T-helper 2 cell treated with Interferon-gamma antibody and Interleukin-4, amounts not matched to agents 100 ng/mL and 5 ng/mL, for 36 hours (primary cell): ENCODE data around the gene NOLC1. TPM values are rescaled to one million over a fixed set of nuclear protein-coding genes. Genes with fewer than 3 reads are reported as not detected.

Experiments
- intact Hi-C: fragments of 100-400 bp; cut with micrococcal nuclease; formaldehyde crosslinking; loops from one replicate; pipeline ENCODE4 v1.15.1; 2023
- total RNA-seq: library from RNA; stranded (reverse); gene quantifications from 2 replicates; pipeline ENCODE4 v1.2.3, GENCODE V29; 2022

The NOLC1 gene
- total RNA-seq: 109 and 117 TPM in 2 replicates

DNA sequence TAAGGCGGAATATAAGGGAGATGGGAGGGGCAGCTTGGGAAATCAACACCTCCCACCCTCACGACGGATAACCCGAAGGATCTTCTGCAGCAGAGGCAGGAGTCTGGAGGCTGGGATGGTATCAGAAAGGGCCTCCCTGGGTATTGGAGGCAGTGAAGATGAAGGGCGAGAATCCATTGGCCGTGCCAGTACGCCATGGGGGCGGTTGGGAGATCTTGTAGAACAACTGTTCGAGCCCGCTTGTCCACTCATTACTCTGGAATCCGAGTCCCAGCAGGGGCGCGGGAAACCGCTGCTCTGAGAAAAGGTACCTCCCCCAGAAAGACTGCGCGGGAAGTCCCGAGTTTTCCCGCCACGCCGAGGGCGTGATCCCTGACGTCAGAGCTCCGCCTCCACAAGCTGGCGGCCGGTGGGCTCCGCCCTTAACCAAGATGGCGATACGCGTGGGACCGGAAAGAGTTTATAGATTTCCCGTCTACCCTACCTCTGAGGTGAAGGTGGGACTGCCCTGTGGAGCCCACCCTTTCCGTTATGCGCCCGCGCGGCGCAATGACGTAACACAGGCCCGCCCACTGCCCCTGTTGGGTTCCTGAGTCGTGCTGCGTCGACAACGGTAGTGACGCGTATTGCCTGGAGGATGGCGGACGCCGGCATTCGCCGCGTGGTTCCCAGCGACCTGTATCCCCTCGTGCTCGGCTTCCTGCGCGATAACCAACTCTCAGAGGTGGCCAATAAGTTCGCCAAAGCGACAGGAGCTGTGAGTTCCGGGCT lies at the start of gene NOLC1:
NOLC1 (plus strand) TSS at position 616 of the 771 bp plus-strand sequence; CDS start at position 638, 22 bp downstream.
- intact Hi-C loops: loop anchor here (1.0 to 2.0 kb wide), 13 partner anchors 20 to 1216 kb away; partner anchors contain the start of genes ACTR1A, ARMH3, CUEDC2 and GBF1

DNA sequence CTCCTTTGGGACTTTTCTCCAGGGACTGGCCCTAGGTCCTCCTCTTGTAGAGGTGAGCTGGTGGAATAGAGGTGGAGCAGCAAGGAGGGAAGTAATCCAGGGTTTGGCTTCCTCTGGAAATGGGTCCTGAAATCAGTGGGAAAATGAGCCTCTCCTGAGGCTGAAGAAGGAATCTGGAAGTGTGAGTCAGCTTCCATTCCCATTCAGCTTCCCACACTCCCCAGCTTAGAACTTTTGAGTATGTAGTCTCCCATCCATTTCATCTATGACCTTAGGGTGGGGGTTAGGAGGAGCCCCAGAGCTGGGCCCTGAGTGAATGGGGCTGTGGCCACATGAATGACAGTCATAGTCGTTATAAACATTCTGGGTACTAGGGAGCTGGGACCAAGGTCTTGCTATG lies 49.8 kb upstream of the NOLC1 start:
- intact Hi-C loops: no loop called here

DNA sequence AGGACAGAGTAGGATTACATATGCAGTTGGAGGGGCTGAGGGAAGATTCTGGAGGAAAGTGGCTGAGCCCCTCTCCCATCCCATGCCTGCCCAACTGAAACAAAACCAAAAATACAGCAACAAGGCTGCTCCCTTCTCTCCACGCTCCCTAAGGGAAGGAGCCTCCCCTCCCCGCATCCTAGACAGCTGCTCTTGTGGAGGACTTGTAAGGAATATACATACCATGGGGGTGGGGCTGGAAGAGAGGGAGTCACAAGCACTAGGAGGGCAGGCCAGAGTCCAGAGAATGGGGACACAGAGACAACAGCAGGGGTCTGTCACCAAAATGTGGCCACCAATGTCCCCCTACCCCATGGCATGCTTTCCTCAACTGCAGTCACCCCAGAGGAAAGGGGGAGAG lies 45.2 kb upstream of the NOLC1 start:
- intact Hi-C loops: no loop called here

GRCh38 chr10:102109166-102110116 lies 42.7 kb upstream of the NOLC1 start:
- intact Hi-C loops: no loop called here

DNA sequence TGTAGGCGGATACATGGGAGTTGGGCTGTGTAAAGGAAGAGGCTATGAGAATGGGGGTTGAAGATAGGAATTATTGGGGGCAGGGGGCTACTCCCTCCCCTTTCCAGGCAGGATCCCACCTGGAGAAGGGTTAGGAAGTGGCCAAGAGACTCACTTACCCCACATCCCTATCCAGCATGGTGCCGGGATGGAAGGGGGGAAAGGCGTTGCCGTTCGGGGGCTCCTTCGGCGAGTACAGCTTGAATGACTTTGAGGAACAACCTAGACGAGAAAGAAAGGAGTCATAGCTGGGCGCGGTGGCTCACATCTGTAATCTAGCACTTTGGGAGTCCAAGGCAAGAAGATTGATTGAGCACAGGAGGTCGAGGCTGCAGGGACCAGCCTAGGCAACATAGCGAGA lies 40.9 kb upstream of the NOLC1 start:
- intact Hi-C loops: no loop called here

GRCh38 chr10:102112210-102112817 lies 39.9 kb upstream of the NOLC1 start:
- intact Hi-C loops: no loop called here

DNA sequence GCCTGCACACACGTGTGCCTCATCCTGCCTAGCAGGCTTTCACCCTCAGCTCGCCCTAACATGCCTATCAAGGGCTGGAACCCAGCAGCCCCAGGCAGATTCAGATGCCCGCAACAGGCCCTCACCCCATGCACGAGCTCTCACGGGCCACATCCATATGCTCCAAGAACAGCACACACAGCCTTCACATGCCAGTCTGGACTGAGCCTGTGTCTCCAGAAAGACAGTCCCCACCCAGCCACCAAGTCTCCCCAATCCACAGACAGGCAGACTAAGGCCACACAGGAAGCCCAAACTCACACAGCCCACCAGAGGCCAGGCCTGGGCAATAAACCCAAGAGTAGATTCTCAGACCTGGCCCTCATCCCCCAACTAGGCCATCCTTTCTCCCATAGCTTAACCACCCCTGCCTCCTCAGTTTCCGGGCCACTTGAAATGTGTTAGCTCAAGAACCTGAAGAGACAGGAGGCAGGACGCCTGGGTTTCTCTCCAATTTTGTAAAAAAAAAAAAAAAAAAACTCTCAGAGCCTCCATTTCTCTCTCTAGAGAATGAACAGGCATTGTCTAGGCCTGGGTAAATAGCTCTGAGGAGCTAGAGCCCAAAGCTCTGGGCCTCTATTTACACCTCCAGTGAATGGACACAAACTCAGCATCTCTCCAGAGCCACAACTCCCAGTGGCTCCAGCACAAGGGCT lies 38.8 kb upstream of the NOLC1 start:
- intact Hi-C loops: no loop called here

DNA sequence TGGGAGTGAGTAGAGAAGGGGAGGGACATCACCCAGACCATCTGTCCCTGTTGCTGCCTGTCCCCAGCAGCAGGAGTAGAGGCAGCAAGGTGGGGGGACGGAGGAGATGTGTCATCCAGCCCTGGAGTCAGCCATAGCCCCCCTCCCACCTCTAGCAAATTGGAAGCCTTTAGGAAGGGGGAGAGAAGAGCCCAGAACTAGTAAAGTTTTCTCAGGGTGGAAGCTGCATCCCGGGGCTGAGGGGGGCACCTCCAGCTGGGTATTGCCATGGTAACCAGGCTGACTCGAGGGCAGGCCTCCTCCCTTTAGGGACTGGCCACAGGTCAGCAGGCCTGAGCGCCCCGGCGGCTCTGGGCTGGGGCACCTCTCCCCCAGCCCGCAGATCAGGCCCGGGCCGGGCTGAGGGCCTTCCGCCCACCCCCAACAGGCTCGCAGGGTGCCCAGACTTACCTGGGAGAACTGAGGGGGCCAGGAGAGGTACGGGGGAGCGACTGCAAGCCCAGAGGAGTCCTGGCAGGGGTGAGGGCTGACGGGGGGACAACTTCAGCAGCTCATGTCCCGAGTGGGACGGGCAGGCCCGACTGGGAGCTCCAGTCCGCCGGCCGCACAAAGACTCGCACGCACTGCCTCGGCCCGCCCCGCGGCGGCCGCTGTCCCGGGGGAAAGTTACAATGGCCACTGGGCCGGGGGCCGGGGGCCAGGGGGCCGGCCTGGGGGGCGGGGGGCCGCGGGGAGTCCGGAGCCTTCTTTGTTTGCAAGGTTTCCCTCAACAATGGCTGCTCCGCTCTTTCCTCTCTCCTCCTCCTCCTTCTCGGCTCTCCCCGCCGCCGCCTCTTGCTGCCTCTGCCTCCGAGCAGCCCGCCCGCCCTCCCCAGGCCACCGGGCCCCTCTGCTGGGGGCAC lies 38.0 kb upstream of the NOLC1 start:
- intact Hi-C loops: loop anchor here (1.0 kb wide), 1 partner anchor 38 kb away; the partner anchor contains the start of gene NOLC1

GRCh38 chr10:102114861-102115618 lies 37.1 kb upstream of the NOLC1 start:
- intact Hi-C loops: loop anchor here (1.0 to 5.0 kb wide), 5 partner anchors 17 to 387 kb away; partner anchors contain the start of genes ACTR1A, HPS6, NOLC1 and SUFU

GRCh38 chr10:102115775-102116174 lies 36.4 kb upstream of the NOLC1 start:
- intact Hi-C loops: loop anchor here (1.0 to 5.0 kb wide), 4 partner anchors 17 to 387 kb away; partner anchors contain the start of genes ACTR1A, HPS6 and SUFU

GRCh38 chr10:102116656-102117055 lies 35.5 kb upstream of the NOLC1 start:
- intact Hi-C loops: loop anchor here (5.0 kb wide), 3 partner anchors 49 to 386 kb away; partner anchors contain the start of genes ACTR1A, HPS6 and SUFU

GRCh38 chr10:102117391-102118159 lies 34.6 kb upstream of the NOLC1 start:
- intact Hi-C loops: loop anchor here (5.0 kb wide), 3 partner anchors 50 to 385 kb away; partner anchors contain the start of genes ACTR1A, HPS6 and SUFU

- intact Hi-C loops: loop anchor here (5.0 kb wide), 3 partner anchors 52 to 383 kb away; partner anchors contain the start of genes ACTR1A, HPS6 and SUFU
These were observed 33.3 kb upstream of the NOLC1 start for GRCh38 chr10:102118867-102119266.

DNA sequence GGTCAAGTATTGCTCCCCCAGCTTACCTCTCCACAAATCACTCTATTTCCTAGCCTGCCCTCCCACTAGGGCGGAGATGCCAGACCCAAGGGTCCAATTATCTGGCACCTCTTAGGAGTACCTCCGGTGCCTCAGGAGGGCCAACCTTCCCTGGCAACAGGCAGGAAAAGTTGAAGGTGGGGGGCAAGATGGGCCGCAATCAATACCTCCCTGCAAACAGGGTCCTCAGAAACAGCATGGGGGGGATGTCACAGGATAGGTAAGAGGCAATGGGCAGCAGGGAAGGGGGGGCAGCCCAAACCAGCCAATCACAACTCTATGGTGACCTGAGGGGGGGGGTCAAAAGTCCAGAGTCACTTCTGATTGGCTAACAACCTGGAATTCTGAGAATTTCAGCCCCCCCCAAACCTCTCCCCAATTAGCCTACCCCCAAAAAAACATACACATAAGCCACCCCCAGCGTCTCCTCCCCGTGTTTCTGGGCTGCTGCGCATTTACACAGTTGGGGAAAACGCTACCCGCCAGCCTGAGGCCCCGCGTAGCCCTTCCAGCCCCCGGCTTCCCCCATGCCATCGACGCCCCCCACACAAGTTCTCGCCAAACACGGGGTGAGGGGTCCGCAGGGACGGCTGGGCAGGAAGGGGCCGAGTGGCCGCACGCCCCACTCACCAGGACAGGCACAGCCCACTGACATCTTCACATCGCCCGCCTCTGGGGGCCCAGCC lies 32.6 kb upstream of the NOLC1 start:
- intact Hi-C loops: loop anchor here (1.0 to 5.0 kb wide), 5 partner anchors 13 to 383 kb away; partner anchors contain the start of genes ACTR1A, HPS6, NOLC1 and SUFU

DNA sequence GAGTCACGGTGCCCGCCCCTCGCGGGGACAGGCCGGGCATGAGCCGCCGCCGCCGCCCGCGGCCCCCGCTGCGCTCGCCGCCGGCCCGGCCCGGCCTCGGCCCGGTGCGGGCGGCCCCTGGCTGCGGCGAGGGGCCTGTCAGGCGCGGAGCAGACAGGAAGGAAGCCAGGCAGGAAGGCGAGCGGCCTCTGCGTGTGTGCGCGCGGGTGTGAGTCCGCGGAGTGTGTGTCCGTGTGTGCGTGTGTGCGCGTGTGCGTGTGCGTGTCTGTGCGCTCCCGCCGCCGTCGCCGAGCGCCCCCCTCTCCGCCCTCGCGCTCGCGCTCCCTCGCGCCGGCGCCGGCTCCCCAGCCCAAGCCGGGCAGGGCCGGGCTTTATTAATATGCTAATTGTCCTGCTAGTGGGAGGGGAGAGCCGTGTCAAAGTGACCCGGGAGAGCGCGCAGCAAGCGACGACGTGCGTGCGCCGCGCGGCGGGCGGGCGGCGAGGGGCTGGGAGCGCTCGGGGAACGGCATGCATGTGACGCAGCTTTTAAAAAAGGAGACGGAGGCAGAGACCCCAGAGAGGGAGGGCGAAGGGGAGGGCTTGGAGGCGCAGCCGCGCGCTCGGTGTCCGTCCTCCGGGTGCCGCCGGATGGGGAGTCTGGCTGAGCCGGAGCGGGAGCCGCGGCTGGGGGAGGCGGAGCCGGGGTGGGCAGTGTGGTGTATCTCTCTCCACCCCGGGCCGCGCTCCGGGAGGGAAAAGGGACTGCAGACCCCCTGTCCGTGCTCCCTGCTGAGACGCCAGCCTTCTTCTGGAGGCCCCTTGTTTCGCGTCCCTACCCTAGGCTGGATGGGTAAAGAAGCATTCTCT lies 31.8 kb upstream of the NOLC1 start, which contains the start of gene LDB1:
LDB1 (minus strand) TSS at position 227 of the 849 bp plus-strand sequence. CDS start 258 bp downstream, outside the sequence.
- intact Hi-C loops: loop anchor here (1.0 kb wide), 2 partner anchors 12 to 32 kb away; partner anchors contain the start of gene NOLC1
